Neutrophil (primary cell): Measurements from ENCODE around the gene UBAC2.

Experiments
- H3K27ac ChIP-seq: fragments of 200-600 bp; sonication (generic); 2 replicates; pipeline ENCODE4 v1.5.1; 2016; ENCODE audit warnings: mild to moderate bottlenecking, moderate library complexity
- H3K27me3 ChIP-seq: fragments of 200-600 bp; sonication (generic); 2 replicates; pipeline ENCODE4 v1.6.0; 2016; ENCODE audit warnings: mild to moderate bottlenecking
- H3K36me3 ChIP-seq: fragments of 200-600 bp; sonication (generic); 2 replicates; pipeline ENCODE4 v1.5.1; 2017
- H3K4me1 ChIP-seq, 2 experiments: fragments of 200-600 bp in 1 of 2; sonication (generic) in 1 of 2; 1 replicate in 1 of 2; 2 replicates in 1 of 2; pipeline versions ENCODE4 v1.5.1 to v1.6.1; 2013 to 2016; ENCODE audit warnings: low read depth in 1 of 2, low read length in 1 of 2, mild to moderate bottlenecking in 1 of 2, moderate library complexity in 1 of 2; ENCODE audit not compliant: control insufficient read depth in 1 of 2, insufficient read depth in 1 of 2
- H3K4me3 ChIP-seq, 2 experiments: fragments of 200-600 bp in 1 of 2; sonication (generic) in 1 of 2; 1 replicate in 1 of 2; 2 replicates in 1 of 2; pipeline ENCODE4 v1.5.1; 2013 to 2016; ENCODE audit warnings: low read depth in 1 of 2, low read length in 1 of 2, mild to moderate bottlenecking in 1 of 2, moderate library complexity in 1 of 2
- H3K9me3 ChIP-seq: fragments of 200-600 bp; sonication (generic); 2 replicates; pipeline ENCODE4 v1.5.1; 2016
- TF ChIP-seq, protein P1 (sequence below): fragments of 200-600 bp; sonication (generic); IDR thresholded peaks from 2 replicates; pipeline ENCODE4 v1.5.1; 2016; ENCODE audit warnings: antibody characterized with exemption

Gene UBAC2

DNA sequence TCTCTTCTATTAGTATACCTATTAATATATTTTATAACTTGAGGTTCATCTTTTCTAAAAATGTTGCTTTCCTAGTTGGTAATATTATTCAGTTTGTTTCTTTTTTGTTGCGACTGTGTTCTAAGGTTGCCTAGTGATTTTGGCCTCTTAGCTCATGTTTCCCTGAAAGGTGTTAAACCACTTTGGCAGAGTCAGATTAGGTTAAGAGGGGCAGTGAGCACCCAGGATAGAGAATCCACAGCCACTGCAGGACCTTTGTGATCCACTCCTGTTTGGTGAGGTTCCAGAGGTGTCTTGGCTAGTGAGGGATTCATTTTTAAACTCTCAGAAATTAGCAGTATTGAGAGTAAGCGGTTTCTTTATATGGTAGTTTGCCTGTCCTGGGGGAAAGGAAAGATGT is 72.5 kb downstream of the UBAC2 start:
- no peaks in the 10 kb centered on the region for H3K9me3 ChIP-seq
- peaks cover 41 to 42% of the 10 kb centered on the region in 2 experiments for H3K4me1 ChIP-seq
- H3K4me3 ChIP-seq: no peak overlapping the region
- TF ChIP-seq, protein P1, sequence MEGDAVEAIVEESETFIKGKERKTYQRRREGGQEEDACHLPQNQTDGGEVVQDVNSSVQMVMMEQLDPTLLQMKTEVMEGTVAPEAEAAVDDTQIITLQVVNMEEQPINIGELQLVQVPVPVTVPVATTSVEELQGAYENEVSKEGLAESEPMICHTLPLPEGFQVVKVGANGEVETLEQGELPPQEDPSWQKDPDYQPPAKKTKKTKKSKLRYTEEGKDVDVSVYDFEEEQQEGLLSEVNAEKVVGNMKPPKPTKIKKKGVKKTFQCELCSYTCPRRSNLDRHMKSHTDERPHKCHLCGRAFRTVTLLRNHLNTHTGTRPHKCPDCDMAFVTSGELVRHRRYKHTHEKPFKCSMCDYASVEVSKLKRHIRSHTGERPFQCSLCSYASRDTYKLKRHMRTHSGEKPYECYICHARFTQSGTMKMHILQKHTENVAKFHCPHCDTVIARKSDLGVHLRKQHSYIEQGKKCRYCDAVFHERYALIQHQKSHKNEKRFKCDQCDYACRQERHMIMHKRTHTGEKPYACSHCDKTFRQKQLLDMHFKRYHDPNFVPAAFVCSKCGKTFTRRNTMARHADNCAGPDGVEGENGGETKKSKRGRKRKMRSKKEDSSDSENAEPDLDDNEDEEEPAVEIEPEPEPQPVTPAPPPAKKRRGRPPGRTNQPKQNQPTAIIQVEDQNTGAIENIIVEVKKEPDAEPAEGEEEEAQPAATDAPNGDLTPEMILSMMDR: no peak
- H3K27me3 ChIP-seq: no peaks in the 10 kb centered on the region
- no peaks in the 10 kb centered on the region for H3K36me3 ChIP-seq
- H3K27ac ChIP-seq: no peak overlapping the region

DNA sequence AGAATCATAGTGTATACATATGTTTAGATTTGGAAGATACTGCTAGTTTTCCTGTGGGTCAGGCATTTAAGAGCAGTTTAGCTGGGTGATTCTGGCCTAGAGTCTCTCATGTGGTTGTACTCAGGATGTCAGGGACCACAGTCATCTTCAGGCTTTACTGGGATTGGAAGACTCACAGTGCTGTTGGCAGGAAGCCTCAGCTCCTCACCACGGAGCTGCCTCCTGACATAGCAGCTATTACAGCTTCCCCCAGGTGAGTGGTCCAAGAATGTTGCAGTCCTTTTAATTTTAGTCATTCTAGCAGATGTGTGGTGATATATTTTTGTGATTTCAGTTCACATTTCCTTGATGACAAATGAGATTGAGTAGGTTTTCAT is 74.4 kb downstream of the UBAC2 start:
- Histone ChIP-seq H3K4me3 (no peak overlapping the region), H3K27ac (no peak overlapping the region), H3K9me3 (no peaks in the 10 kb centered on the region), H3K36me3 (no peaks in the 10 kb centered on the region), H3K27me3 (no peaks in the 10 kb centered on the region), H3K4me1 (peaks cover 56 to 57% of the 10 kb centered on the region in 2 experiments)
- TF ChIP-seq, protein P1: no peak

DNA sequence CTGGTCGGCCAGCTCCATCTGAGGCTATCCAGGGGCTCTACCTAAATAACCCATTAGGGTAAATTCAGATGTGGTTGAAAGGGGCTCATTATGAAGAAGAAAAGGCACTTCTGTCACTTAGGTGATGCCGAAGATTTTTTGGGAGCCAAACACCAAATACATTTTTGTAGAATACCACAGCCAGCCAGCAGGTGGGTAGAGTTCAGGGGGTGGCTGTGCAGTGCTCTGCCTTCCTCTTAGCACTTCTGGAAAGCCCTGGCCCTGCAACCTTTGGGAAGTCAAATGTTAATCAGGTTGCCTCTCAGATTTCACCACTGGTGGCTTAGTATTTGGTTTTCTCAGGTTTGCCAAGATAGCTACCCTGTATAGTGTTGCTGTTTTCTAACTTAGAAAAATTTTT is 76.1 kb downstream of the UBAC2 start:
- Histone ChIP-seq H3K27me3 (no peaks in the 10 kb centered on the region), H3K4me3 (no peak overlapping the region), H3K9me3 (no peaks in the 10 kb centered on the region), H3K27ac (peak overlapping the region; percentile 93), H3K36me3 (no peaks in the 10 kb centered on the region), H3K4me1 (peaks cover 57% of the 10 kb centered on the region in 2 experiments)
- TF ChIP-seq, protein P1: no peak

DNA sequence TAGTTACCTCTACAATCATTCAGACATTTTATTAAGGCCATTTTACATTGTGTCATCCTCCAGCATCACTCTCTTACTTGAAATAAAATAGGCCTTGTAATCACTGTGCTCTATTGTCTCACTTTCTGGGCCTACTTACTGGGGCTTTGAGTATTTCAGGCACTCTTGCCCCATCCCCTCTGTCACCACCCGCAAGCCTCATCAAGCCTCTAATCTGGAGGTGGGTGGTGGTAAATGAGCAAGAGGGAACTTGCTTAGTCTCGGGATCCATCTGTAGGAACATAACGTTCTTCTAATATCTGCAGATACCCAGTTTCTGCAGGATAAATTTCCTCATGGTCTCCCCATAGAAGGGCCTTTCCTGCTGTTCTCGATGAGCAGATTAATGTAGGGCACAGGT is 77.0 kb downstream of the UBAC2 start:
- H3K4me3 ChIP-seq: peak overlapping the region; percentile 10 to 14
- H3K4me1 ChIP-seq: peaks cover 67% of the 10 kb centered on the region in 2 experiments
- no peaks in the 10 kb centered on the region for H3K9me3 ChIP-seq
- H3K27ac ChIP-seq: peak overlapping the region; percentile 93
- H3K27me3 ChIP-seq: no peaks in the 10 kb centered on the region
- H3K36me3 ChIP-seq: no peaks in the 10 kb centered on the region
- TF ChIP-seq, protein P1: no peak

DNA sequence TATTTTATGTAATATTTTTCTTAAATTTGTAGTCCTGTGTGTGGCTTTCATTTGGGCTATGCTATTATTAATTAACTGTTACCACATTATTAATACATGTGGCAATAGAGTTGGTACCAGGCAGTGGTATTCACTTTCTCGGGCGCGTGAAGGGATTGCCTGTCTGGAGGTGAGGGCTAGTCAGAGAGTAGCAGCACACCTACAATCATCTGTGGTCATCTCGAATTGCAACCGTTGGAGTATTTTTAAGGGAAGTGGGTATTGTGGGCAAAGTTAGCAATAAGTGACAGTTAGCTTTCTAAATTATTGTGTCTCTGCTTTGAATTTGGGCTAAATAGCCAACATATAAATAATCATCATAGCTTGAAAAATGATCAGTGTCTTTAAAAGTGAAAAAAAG is 77.5 kb downstream of the UBAC2 start:
- H3K4me3 ChIP-seq: peak overlapping the region; percentile 10 to 14
- no peaks in the 10 kb centered on the region for H3K27me3 ChIP-seq
- no peaks in the 10 kb centered on the region for H3K36me3 ChIP-seq
- no peaks in the 10 kb centered on the region for H3K9me3 ChIP-seq
- H3K4me1 ChIP-seq: peaks cover 72% of the 10 kb centered on the region in 2 experiments
- H3K27ac ChIP-seq: peak overlapping the region; percentile 93
- TF ChIP-seq, protein P1: no peak

DNA sequence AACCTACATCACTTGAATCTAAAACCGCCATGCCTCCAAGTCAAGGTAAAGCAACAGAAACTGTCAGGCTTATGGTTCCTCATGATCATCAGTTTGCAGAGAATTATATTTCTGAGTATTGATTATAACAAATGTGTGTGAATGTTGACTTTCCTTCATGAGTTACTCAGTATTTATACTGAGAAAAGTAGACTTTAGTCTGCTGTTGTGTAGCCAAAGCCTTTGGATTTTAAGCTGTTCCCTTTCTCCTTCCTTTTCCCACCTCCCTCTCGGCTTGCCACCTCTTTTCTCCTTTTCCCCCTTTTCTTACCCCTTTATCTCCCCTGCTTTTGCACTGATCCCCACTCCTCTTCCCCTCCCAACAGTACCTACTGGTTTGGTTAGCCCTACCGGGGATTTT is 78.2 kb downstream of the UBAC2 start:
- H3K36me3 ChIP-seq: no peaks in the 10 kb centered on the region
- H3K4me1 ChIP-seq: peaks cover 79% of the 10 kb centered on the region in 2 experiments
- peak overlapping the region; percentile 93 for H3K27ac ChIP-seq
- H3K9me3 ChIP-seq: no peaks in the 10 kb centered on the region
- TF ChIP-seq, protein P1: no peak
- peak overlapping the region; percentile 2 to 13 for H3K4me3 ChIP-seq
- H3K27me3 ChIP-seq: no peaks in the 10 kb centered on the region
